GM12878 (cell line): ENCODE measurements around the gene MAGEB6B. TPM values are rescaled to one million over a fixed set of nuclear protein-coding genes. Genes with fewer than 3 reads are reported as not detected.

ENCODE experiments used
- ATAC-seq: fragments of 200-7000 bp; cut with Tn5 transposase; 3 replicates; pipeline ENCODE4 v1.9.1; 2020; ENCODE audit warnings: mild to moderate bottlenecking, moderate library complexity
- BruUV-seq: library from RNA; stranded (reverse); fragments of 400-500 nt; replicated peaks from 2 replicates; lab custom pipeline; 2021; lab: Mats Ljungman, UMichigan
- CTCF ChIA-PET: fragments of 300-600 bp; sonication (Branson Sonifier 250); formaldehyde crosslinking; extraction: SDS; loops from one replicate; lab custom pipeline; 2021; ENCODE audit warnings: inconsistent platforms; lab: Yijun Ruan, JAX
- POLR2A ChIA-PET: fragments of 350-600 bp; formaldehyde crosslinking; extraction: SDS; loops from one replicate; lab custom pipeline; 2021; ENCODE audit warnings: inconsistent platforms; lab: Charles Lee
- RAD21 ChIA-PET: fragments of 300-600 bp; sonication (Branson Sonifier 250); formaldehyde crosslinking; loops from one replicate; lab custom pipeline; 2023; ENCODE audit warnings: antibody characterized with exemption; ENCODE audit not compliant: unreplicated experiment; lab: Charles Lee
- SMC1A ChIA-PET: fragments of 300-600 bp; sonication (Branson Sonifier 250); formaldehyde crosslinking; loops from one replicate; lab custom pipeline; 2023; ENCODE audit not compliant: unreplicated experiment, uncharacterized antibody; lab: Charles Lee
- DNase-seq: peaks from one replicate; pipeline ENCODE4 v3.0.0-alpha.2; 2011; ENCODE audit warnings: low read depth, low spot score
- FAIRE-seq: peaks from 3 replicates; lab custom pipeline; 2011; peaks lifted over from hg19 to GRCh38; lab: Jason Lieb, UNC
- H2AFZ ChIP-seq: 2 replicates; pipeline ENCODE4 v1.6.0; 2011; ENCODE audit warnings: low read depth, low read length, control low read depth; ENCODE audit not compliant: control insufficient read depth
- H3K27ac ChIP-seq: 2 replicates; pipeline ENCODE4 v1.5.1; 2011; ENCODE audit warnings: control low read depth; ENCODE audit not compliant: control insufficient read depth, insufficient read depth
- H3K27me3 ChIP-seq, 2 experiments: replicated peaks in 1 of 2; 2 replicates each; pipeline versions ENCODE4 v1.6.0 to v1.6.1; 2011; ENCODE audit warnings: low read length in 1 of 2; ENCODE audit not compliant: control insufficient read depth in 2 of 2, insufficient read depth in 2 of 2
- H3K36me3 ChIP-seq, 2 experiments: 2 replicates each; pipeline ENCODE4 v1.5.1; 2011; ENCODE audit warnings: low read length in 1 of 2; ENCODE audit not compliant: control insufficient read depth in 2 of 2, insufficient read depth in 2 of 2
- H3K4me1 ChIP-seq: 2 replicates; pipeline ENCODE4 v1.6.1; 2011; ENCODE audit warnings: mild to moderate bottlenecking, low read length, moderate library complexity, mixed read lengths; ENCODE audit not compliant: control insufficient read depth, insufficient read depth
- H3K4me2 ChIP-seq: 2 replicates; pipeline ENCODE4 v1.6.0; 2011; ENCODE audit warnings: control low read depth; ENCODE audit not compliant: control insufficient read depth, insufficient read depth
- H3K4me3 ChIP-seq: fragments of 200-600 bp; sonication (generic); 2 replicates; pipeline ENCODE4 v1.5.1; 2016
- H3K79me2 ChIP-seq: 2 replicates; pipeline ENCODE4 v1.6.0; 2011; ENCODE audit warnings: low read length; ENCODE audit not compliant: control insufficient read depth, insufficient read depth
- H3K9ac ChIP-seq: 2 replicates; pipeline ENCODE4 v1.8.0; 2011; ENCODE audit warnings: low read length, control low read depth, mixed read lengths; ENCODE audit not compliant: control insufficient read depth, insufficient read depth
- H3K9me3 ChIP-seq: replicated peaks from 3 replicates; pipeline ENCODE4 v1.5.1; 2011; ENCODE audit warnings: mild to moderate bottlenecking, low read length; ENCODE audit not compliant: control insufficient read depth, insufficient read depth
- H4K20me1 ChIP-seq: 2 replicates; pipeline ENCODE4 v1.6.0; 2011; ENCODE audit not compliant: control insufficient read depth, insufficient read depth
- BMI1 ChIP-seq: fragments of 450-650 bp; IDR thresholded peaks from 2 replicates; pipeline ENCODE4 v1.6.1; 2016; ENCODE audit warnings: mild to moderate bottlenecking, moderate library complexity, borderline replicate concordance
- CREM ChIP-seq: IDR thresholded peaks from 2 replicates; pipeline ENCODE4 v1.6.1; 2014; ENCODE audit warnings: antibody characterized with exemption, low read depth
- EGR1 ChIP-seq, 2 experiments: IDR thresholded peaks; 1 replicate in 1 of 2; 2 replicates in 1 of 2; pipeline ENCODE4 v1.6.1; 2011 to 2012; ENCODE audit warnings: low read depth in 2 of 2, low read length in 2 of 2, borderline replicate concordance in 1 of 2, mild to moderate bottlenecking in 1 of 2, moderate library complexity in 1 of 2
- IKZF2 ChIP-seq, 2 experiments: fragments of 450-650 bp; IDR thresholded peaks; 2 replicates each; pipeline ENCODE4 v1.6.1; 2017; ENCODE audit warnings: mild to moderate bottlenecking in 2 of 2, moderate library complexity in 2 of 2
- MEF2B ChIP-seq: fragments of 450-650 bp; IDR thresholded peaks from 2 replicates; pipeline ENCODE4 v1.6.1; 2018; ENCODE audit warnings: mild to moderate bottlenecking, moderate library complexity; ENCODE audit not compliant: partially characterized antibody, poor library complexity, severe bottlenecking
- MTA2 ChIP-seq: fragments of 450-650 bp; IDR thresholded peaks from 2 replicates; pipeline ENCODE4 v1.6.1; 2016; ENCODE audit warnings: low read depth, mild to moderate bottlenecking, moderate library complexity
- PAX5 ChIP-seq: IDR thresholded peaks from 2 replicates; pipeline ENCODE4 v1.6.1; 2011; ENCODE audit warnings: low read depth, low read length, borderline replicate concordance
- SP1 ChIP-seq: IDR thresholded peaks from one replicate; pipeline ENCODE4 v1.6.1; 2011; ENCODE audit warnings: low read depth, low read length
- STAT3 ChIP-seq: IDR thresholded peaks from 2 replicates; pipeline ENCODE4 v1.6.1; 2011; ENCODE audit warnings: low read depth, low read length, improper control_type of control experiment
- ZNF217 ChIP-seq: fragments of 450-650 bp; IDR thresholded peaks from 2 replicates; pipeline ENCODE4 v1.6.1; 2017; ENCODE audit warnings: antibody characterized with exemption, mild to moderate bottlenecking
- WGBS: methylation state at CpG from one replicate; pipeline ENCODE4 v1.1.6; 2016; ENCODE audit warnings: low lambda C conversion rate; ENCODE audit not compliant: insufficient replicate concordance, insufficient coverage; ENCODE audit errors: missing lambda C conversion rate; 5-methylcytosine and 5-hydroxymethylcytosine counted together
- in situ Hi-C: fragments of 300-500 bp; cut with MboI; formaldehyde crosslinking; loops from 9 replicates; pipeline ENCODE4 v1.14.3; 2018; ENCODE audit warnings: mixed read lengths
- intact Hi-C: fragments of 100-400 bp; cut with micrococcal nuclease; formaldehyde crosslinking; loops from one replicate; pipeline ENCODE4 v1.14.2; 2022; ENCODE audit not compliant: unreplicated experiment
- polyA plus RNA-seq, 11 experiments: library from polyadenylated mRNA; depleted of rRNA in 4 of 11; unstranded in 6 of 11; stranded (reverse) in 5 of 11; fragments of >200 nt; fragmentation: Nextera tagmentation in 4 of 11; fragmentation: Illumina TruSeq in 1 of 11; extraction: Ambion mirVana in 4 of 11; extraction: Trizol in 1 of 11; gene quantifications; 1 replicate in 1 of 11; 2 replicates in 10 of 11; pipeline versions ENCODE4 v1.2.1 to v1.2.3, GENCODE V29; 2011 to 2016; ENCODE audit warnings: inconsistent platforms in 2 of 11, missing spikeins in 2 of 11, low read depth in 1 of 11
- total RNA-seq, 4 experiments: library from RNA; depleted of rRNA in 3 of 4; stranded (reverse); fragments of >200 nt in 3 of 4; fragmentation: Illumina TruSeq in 1 of 4; extraction: Trizol in 1 of 4; gene quantifications; 2 replicates each; pipeline versions ENCODE4 v1.2.1 to v1.2.3, GENCODE V29; 2013 to 2021
- TF ChIP-seq, protein P1 (sequence below): IDR thresholded peaks from 2 replicates; pipeline ENCODE4 v1.6.1; 2011; ENCODE audit warnings: borderline replicate concordance, low read depth, mild to moderate bottlenecking, moderate library complexity, mixed read lengths, low read length; ENCODE audit not compliant: insufficient read depth; ENCODE audit errors: extremely low read length
- TF ChIP-seq, protein P2 (sequence below): fragments of 450-650 bp; IDR thresholded peaks from 2 replicates; pipeline ENCODE4 v1.6.1; 2014; ENCODE audit warnings: mild to moderate bottlenecking
- TF ChIP-seq, protein P3 (sequence below): fragments of 450-650 bp; formaldehyde crosslinking; IDR thresholded peaks from 2 replicates; pipeline ENCODE4 v1.4.0; 2020; ENCODE audit warnings: mild to moderate bottlenecking, moderate library complexity
- TF ChIP-seq, protein P4 (sequence below): IDR thresholded peaks from 2 replicates; pipeline ENCODE4 v1.6.1; 2012; ENCODE audit warnings: low read length, inconsistent platforms
- TF ChIP-seq, protein P5 (sequence below): IDR thresholded peaks from 2 replicates; pipeline ENCODE4 v1.6.1; 2012; ENCODE audit warnings: low read depth, low read length, improper control_type of control experiment
- TF ChIP-seq, protein P6 (sequence below): IDR thresholded peaks from 2 replicates; pipeline ENCODE4 v1.6.1; 2011; ENCODE audit warnings: low read depth, mild to moderate bottlenecking, low read length, moderate library complexity, borderline replicate concordance; ENCODE audit errors: extremely low read depth

The MAGEB6B gene
- total and polyA plus RNA-seq, 10 of the 15 experiments (the other 5 are each of a cell fraction or from before 2014, with no cell fraction given) = not detected

DNA sequence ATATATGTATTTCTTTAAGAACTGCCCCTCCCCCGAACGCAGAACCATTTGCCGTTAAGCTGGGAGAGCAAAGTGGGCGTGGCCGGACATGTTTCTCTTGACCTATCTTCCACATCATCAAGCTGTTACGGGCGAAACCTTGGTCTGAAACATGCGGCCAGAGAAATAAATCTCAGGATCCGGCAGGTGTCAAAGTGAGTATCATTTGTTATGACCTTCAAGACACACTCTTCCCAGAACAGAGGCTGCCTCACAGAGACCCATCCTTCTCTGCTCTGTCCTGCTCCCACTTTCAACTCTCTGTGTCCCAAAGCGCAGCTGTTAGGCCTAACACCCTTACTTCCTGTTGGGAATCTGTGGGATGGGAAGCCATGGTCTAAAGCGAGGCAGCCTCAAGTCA lies 22.1 kb upstream of the MAGEB6B start, which contains the start of gene MAGEB18:
Gene MAGEB18, plus strand, starts transcription at position 70 of the 400 bp plus-strand sequence. CDS start 643 bp downstream, outside the sequence.
- no peak within 1 kb of the TSS for H3K9ac ChIP-seq
- H3K27ac ChIP-seq = no peak within 1 kb of the TSS
- no peaks in the 10 kb centered on the region for H3K36me3 ChIP-seq
- H3K79me2 ChIP-seq = no peaks in the 10 kb centered on the region
- RAD21 ChIA-PET = no interaction called here
- no peaks in the 10 kb centered on the region for H3K27me3 ChIP-seq
- DNase-seq (no peak), FAIRE-seq (no peak), ATAC-seq (no peak)
- no TSS peak for BruUV-seq
- POLR2A ChIA-PET = no interaction called here
- H3K4me2 ChIP-seq = no peak within 1 kb of the TSS
- intact Hi-C loops (no loop called here), in situ Hi-C loops (no loop called here)
- SMC1A ChIA-PET = no interaction called here
- H3K4me3 ChIP-seq = no peak within 1 kb of the TSS
- no peak within 1 kb of the TSS for H2AFZ ChIP-seq
- CTCF ChIA-PET = no interaction called here
- no peaks in the 10 kb centered on the region for H3K4me1 ChIP-seq
- 59% methylated on average over 11 of the region's 11 CpGs for WGBS
- no peaks in the 10 kb centered on the region for H4K20me1 ChIP-seq
- no peaks in the 10 kb centered on the region for H3K9me3 ChIP-seq
- TF ChIP-seq ZNF217 (no peak), MTA2 (no peak), IKZF2 (IDR thresholded peaks at IDR 0.05) (no peak), MEF2B (no peak), SP1 (no peak), PAX5 (no peak), BMI1 (no peak), CREM (no peak), STAT3 (no peak), EGR1 (IDR thresholded peaks at IDR 0.05; ENCODE audit: borderline replicate concordance in 1 of 2, low read depth in 2 of 2, low read length in 2 of 2) (no peak)
- TF ChIP-seq, protein P1, sequence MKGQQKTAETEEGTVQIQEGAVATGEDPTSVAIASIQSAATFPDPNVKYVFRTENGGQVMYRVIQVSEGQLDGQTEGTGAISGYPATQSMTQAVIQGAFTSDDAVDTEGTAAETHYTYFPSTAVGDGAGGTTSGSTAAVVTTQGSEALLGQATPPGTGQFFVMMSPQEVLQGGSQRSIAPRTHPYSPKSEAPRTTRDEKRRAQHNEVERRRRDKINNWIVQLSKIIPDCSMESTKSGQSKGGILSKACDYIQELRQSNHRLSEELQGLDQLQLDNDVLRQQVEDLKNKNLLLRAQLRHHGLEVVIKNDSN = no peak
- TF ChIP-seq, protein P2, sequence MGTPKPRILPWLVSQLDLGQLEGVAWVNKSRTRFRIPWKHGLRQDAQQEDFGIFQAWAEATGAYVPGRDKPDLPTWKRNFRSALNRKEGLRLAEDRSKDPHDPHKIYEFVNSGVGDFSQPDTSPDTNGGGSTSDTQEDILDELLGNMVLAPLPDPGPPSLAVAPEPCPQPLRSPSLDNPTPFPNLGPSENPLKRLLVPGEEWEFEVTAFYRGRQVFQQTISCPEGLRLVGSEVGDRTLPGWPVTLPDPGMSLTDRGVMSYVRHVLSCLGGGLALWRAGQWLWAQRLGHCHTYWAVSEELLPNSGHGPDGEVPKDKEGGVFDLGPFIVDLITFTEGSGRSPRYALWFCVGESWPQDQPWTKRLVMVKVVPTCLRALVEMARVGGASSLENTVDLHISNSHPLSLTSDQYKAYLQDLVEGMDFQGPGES = no peak
- TF ChIP-seq, protein P3, sequence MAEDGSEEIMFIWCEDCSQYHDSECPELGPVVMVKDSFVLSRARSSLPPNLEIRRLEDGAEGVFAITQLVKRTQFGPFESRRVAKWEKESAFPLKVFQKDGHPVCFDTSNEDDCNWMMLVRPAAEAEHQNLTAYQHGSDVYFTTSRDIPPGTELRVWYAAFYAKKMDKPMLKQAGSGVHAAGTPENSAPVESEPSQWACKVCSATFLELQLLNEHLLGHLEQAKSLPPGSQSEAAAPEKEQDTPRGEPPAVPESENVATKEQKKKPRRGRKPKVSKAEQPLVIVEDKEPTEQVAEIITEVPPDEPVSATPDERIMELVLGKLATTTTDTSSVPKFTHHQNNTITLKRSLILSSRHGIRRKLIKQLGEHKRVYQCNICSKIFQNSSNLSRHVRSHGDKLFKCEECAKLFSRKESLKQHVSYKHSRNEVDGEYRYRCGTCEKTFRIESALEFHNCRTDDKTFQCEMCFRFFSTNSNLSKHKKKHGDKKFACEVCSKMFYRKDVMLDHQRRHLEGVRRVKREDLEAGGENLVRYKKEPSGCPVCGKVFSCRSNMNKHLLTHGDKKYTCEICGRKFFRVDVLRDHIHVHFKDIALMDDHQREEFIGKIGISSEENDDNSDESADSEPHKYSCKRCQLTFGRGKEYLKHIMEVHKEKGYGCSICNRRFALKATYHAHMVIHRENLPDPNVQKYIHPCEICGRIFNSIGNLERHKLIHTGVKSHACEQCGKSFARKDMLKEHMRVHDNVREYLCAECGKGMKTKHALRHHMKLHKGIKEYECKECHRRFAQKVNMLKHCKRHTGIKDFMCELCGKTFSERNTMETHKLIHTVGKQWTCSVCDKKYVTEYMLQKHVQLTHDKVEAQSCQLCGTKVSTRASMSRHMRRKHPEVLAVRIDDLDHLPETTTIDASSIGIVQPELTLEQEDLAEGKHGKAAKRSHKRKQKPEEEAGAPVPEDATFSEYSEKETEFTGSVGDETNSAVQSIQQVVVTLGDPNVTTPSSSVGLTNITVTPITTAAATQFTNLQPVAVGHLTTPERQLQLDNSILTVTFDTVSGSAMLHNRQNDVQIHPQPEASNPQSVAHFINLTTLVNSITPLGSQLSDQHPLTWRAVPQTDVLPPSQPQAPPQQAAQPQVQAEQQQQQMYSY = no peak
- TF ChIP-seq, protein P4, sequence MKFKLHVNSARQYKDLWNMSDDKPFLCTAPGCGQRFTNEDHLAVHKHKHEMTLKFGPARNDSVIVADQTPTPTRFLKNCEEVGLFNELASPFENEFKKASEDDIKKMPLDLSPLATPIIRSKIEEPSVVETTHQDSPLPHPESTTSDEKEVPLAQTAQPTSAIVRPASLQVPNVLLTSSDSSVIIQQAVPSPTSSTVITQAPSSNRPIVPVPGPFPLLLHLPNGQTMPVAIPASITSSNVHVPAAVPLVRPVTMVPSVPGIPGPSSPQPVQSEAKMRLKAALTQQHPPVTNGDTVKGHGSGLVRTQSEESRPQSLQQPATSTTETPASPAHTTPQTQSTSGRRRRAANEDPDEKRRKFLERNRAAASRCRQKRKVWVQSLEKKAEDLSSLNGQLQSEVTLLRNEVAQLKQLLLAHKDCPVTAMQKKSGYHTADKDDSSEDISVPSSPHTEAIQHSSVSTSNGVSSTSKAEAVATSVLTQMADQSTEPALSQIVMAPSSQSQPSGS = no peak
- TF ChIP-seq, protein P5, sequence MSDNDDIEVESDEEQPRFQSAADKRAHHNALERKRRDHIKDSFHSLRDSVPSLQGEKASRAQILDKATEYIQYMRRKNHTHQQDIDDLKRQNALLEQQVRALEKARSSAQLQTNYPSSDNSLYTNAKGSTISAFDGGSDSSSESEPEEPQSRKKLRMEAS = no peak
- TF ChIP-seq, protein P6, sequence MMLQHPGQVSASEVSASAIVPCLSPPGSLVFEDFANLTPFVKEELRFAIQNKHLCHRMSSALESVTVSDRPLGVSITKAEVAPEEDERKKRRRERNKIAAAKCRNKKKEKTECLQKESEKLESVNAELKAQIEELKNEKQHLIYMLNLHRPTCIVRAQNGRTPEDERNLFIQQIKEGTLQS = no peak
